Measurements from ENCODE around the gene AIFM3. TPM values are rescaled to one million over a fixed set of nuclear protein-coding genes. Genes with fewer than 3 reads are reported as not detected.

The AIFM3 gene
- total and polyA plus RNA-seq, 4 donors = 0.38 to 1.1 (median 0.63) TPM

DNA sequence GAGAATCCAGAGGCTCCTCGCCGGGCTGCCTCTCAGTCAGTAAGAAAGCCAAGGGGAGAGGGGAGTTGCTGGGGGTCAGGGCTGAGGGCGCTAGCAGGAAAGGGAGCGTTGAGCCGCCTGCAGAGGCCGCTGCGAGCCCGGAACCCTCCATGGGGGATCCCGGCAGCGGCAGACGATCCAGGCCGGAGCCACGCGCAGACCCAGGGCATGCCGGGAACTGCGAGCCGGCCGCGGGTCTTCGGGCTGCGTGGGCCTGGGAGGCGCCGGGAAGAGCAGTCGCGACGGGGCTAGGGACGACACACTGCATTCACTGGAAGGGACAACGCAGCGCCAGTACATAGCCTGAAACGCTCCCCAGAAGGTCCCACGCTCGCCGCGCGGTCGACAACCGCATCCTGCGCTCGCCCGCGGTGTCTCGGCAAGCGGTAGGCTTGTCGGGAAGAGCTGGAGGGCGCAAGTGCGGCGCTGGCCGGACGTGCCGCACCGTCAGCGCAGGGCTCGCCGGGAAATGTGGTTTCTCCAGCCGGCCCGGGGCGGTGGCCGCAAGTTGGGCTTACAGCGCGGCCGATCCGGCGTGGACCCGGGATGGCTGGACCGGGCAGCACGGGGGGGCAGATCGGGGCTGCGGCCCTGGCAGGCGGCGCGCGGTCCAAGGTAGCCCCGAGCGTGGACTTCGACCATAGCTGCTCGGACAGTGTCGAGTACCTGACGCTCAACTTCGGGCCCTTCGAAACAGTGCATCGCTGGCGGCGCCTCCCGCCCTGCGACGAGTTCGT lies 14.9 kb downstream of the AIFM3 start, which contains the start of gene LZTR1 (continued):
- TF ChIP-seq, protein P1, sequence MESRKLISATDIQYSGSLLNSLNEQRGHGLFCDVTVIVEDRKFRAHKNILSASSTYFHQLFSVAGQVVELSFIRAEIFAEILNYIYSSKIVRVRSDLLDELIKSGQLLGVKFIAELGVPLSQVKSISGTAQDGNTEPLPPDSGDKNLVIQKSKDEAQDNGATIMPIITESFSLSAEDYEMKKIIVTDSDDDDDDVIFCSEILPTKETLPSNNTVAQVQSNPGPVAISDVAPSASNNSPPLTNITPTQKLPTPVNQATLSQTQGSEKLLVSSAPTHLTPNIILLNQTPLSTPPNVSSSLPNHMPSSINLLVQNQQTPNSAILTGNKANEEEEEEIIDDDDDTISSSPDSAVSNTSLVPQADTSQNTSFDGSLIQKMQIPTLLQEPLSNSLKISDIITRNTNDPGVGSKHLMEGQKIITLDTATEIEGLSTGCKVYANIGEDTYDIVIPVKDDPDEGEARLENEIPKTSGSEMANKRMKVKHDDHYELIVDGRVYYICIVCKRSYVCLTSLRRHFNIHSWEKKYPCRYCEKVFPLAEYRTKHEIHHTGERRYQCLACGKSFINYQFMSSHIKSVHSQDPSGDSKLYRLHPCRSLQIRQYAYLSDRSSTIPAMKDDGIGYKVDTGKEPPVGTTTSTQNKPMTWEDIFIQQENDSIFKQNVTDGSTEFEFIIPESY (IDR thresholded peaks at IDR 0.05) = no peak
- TF ChIP-seq HNF4G (IDR thresholded peaks at IDR 0.05) = no peak

DNA sequence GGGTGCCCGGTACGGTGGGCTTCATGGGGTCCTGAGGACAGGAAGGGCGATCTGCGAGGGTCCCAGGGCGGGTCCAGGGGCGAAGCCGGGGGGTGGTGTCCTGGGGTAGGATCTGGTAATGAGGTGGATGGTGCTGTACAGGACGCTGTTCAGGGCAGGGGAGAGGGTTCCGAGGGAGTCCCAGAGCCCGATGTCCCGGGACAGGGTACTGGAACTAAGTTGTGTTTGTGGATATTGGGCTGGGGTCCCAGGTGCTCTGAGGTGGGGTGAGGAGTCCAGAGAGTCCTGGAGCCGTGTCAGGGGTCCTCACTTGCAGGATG lies 15.5 kb downstream of the AIFM3 start:
- peaks cover 0 to 8% (median 3%) of the 10 kb centered on the region in 4 donors for H3K36me3 ChIP-seq (ENCODE audit: control insufficient read depth in 4 of 4, insufficient read depth in 3 of 4, low read depth in 1 of 4, low read length in 3 of 4)
- H3K9me3 ChIP-seq (ENCODE audit: control insufficient read depth in 4 of 4, low read length in 3 of 4) = no peaks in the 10 kb centered on the region
- peak; percentile 43 for DNase-seq (ENCODE audit: low spot score)
- H3K9ac ChIP-seq (ENCODE audit: low read depth in 1 of 2, low read length in 2 of 2) = peak overlapping the region; percentile 70 to 94
- no peaks in the 10 kb centered on the region for H3K27me3 ChIP-seq (ENCODE audit: control insufficient read depth in 4 of 4, insufficient read depth in 4 of 4, low read length in 3 of 4)
- no peak for TF ChIP-seq EGR1 (IDR thresholded peaks at IDR 0.05; ENCODE audit: low read depth in 2 of 2)
- no peak for TF ChIP-seq YY1 (IDR thresholded peaks at IDR 0.05)
- WGBS = 3% methylated on average over 12 of the region's 12 CpGs
- H3K4me3 ChIP-seq (ENCODE audit: low read depth in 1 of 3, low read length in 3 of 3) = peak overlapping the region; percentile 55 to 91 (median 71)
- H3K27ac ChIP-seq (ENCODE audit: low read depth in 1 of 2, low read length in 2 of 2) = peak overlapping the region; percentile 86 to 88
- peaks cover 7 to 36% (median 27%) of the 10 kb centered on the region in 4 donors for H3K4me1 ChIP-seq (ENCODE audit: control insufficient read depth in 4 of 4, insufficient read depth in 4 of 4, low read length in 3 of 4)

DNA sequence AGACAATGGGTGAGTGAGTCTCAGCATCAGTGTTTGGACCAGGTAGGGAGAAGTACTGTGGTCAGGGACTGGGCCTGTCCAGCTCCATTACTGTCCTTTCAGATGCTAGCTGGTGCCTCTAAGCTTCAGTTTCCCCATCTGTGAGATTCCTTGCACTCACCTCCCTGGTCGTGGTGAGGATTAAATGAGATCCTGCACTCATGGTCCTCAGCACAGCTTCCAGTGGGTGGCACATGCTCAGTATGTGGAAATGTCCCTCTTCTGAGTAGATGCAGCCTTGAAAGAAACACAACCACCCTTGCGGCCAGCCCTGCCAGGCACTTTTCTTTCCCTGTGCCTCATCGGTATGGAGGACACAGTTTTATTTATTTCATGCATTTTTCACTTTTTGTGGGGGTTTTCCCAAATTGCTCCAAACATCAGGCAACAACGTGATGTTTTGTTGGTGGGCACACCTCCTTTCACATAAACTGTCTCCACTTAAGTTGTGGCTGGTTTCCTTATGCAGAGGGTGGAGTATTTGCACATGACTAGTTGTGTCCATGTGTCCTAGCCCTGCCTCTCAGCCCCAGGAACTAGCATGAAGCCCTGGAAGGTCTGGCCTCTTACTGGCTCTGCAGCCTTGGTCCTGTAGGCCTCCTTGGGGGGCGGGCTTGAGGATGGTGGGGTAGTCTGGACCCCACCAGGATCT lies 16.2 kb downstream of the AIFM3 start:
- no peaks in the 10 kb centered on the region for H3K27me3 ChIP-seq (ENCODE audit: control insufficient read depth in 4 of 4, insufficient read depth in 4 of 4, low read length in 3 of 4)
- H3K4me1 ChIP-seq (ENCODE audit: control insufficient read depth in 4 of 4, insufficient read depth in 4 of 4, low read length in 3 of 4) = peaks cover 7 to 36% (median 27%) of the 10 kb centered on the region in 4 donors
- H3K4me3 ChIP-seq (ENCODE audit: low read depth in 1 of 3, low read length in 3 of 3) = peak overlapping the region; percentile 55 to 91 (median 71)
- no peak for DNase-seq (ENCODE audit: low spot score)
- H3K9me3 ChIP-seq (ENCODE audit: control insufficient read depth in 4 of 4, low read length in 3 of 4) = no peaks in the 10 kb centered on the region
- TF ChIP-seq, protein P1 (IDR thresholded peaks at IDR 0.05) = no peak
- no peak for TF ChIP-seq TAF1 (conservative IDR thresholded peaks at IDR 0.05)
- no peak for TF ChIP-seq RXRA (IDR thresholded peaks at IDR 0.05)
- no peak for TF ChIP-seq NR2F2 (IDR thresholded peaks at IDR 0.05)
- TF ChIP-seq, protein P2, sequence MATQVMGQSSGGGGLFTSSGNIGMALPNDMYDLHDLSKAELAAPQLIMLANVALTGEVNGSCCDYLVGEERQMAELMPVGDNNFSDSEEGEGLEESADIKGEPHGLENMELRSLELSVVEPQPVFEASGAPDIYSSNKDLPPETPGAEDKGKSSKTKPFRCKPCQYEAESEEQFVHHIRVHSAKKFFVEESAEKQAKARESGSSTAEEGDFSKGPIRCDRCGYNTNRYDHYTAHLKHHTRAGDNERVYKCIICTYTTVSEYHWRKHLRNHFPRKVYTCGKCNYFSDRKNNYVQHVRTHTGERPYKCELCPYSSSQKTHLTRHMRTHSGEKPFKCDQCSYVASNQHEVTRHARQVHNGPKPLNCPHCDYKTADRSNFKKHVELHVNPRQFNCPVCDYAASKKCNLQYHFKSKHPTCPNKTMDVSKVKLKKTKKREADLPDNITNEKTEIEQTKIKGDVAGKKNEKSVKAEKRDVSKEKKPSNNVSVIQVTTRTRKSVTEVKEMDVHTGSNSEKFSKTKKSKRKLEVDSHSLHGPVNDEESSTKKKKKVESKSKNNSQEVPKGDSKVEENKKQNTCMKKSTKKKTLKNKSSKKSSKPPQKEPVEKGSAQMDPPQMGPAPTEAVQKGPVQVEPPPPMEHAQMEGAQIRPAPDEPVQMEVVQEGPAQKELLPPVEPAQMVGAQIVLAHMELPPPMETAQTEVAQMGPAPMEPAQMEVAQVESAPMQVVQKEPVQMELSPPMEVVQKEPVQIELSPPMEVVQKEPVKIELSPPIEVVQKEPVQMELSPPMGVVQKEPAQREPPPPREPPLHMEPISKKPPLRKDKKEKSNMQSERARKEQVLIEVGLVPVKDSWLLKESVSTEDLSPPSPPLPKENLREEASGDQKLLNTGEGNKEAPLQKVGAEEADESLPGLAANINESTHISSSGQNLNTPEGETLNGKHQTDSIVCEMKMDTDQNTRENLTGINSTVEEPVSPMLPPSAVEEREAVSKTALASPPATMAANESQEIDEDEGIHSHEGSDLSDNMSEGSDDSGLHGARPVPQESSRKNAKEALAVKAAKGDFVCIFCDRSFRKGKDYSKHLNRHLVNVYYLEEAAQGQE (IDR thresholded peaks at IDR 0.05) = no peak
- TF ChIP-seq JUND (IDR thresholded peaks at IDR 0.05) = no peak
- no peak for TF ChIP-seq HNF4A (conservative IDR thresholded peaks at IDR 0.05)
- TF ChIP-seq YY1 (IDR thresholded peaks at IDR 0.05) = no peak
- no peak for TF ChIP-seq FOXA1 (IDR thresholded peaks at IDR 0.05)
- TF ChIP-seq HNF4G (IDR thresholded peaks at IDR 0.05) = no peak
- TF ChIP-seq, protein P3, sequence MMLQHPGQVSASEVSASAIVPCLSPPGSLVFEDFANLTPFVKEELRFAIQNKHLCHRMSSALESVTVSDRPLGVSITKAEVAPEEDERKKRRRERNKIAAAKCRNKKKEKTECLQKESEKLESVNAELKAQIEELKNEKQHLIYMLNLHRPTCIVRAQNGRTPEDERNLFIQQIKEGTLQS (IDR thresholded peaks at IDR 0.05) = no peak
- no peak for TF ChIP-seq EGR1 (IDR thresholded peaks at IDR 0.05; ENCODE audit: low read depth in 2 of 2)
- TF ChIP-seq, protein P4, sequence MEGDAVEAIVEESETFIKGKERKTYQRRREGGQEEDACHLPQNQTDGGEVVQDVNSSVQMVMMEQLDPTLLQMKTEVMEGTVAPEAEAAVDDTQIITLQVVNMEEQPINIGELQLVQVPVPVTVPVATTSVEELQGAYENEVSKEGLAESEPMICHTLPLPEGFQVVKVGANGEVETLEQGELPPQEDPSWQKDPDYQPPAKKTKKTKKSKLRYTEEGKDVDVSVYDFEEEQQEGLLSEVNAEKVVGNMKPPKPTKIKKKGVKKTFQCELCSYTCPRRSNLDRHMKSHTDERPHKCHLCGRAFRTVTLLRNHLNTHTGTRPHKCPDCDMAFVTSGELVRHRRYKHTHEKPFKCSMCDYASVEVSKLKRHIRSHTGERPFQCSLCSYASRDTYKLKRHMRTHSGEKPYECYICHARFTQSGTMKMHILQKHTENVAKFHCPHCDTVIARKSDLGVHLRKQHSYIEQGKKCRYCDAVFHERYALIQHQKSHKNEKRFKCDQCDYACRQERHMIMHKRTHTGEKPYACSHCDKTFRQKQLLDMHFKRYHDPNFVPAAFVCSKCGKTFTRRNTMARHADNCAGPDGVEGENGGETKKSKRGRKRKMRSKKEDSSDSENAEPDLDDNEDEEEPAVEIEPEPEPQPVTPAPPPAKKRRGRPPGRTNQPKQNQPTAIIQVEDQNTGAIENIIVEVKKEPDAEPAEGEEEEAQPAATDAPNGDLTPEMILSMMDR (IDR thresholded peaks at IDR 0.05; ENCODE audit: low read depth, low read length, missing input control) = no peak
- no peak for TF ChIP-seq RAD21 (IDR thresholded peaks at IDR 0.05)
- TF ChIP-seq FOXA2 (IDR thresholded peaks at IDR 0.05) = no peak
- H3K36me3 ChIP-seq (ENCODE audit: control insufficient read depth in 4 of 4, insufficient read depth in 3 of 4, low read depth in 1 of 4, low read length in 3 of 4) = peaks cover 3 to 15% (median 4%) of the 10 kb centered on the region in 4 donors
- WGBS = 84% methylated on average over 5 of the region's 5 CpGs
- H3K9ac ChIP-seq (ENCODE audit: low read depth in 1 of 2, low read length in 2 of 2) = peak overlapping the region; percentile 70 to 94
- no peak overlapping the region for H3K27ac ChIP-seq (ENCODE audit: low read depth in 1 of 2, low read length in 2 of 2)

Data from liver (tissue), 9 donors.